Stimulated activated CD4-positive, alpha-beta T cell treated with anti-CD3 and anti-CD28 coated beads, Interleukin-4, amount 100 ng/mL, for 48 hours (primary cell): ENCODE results near the gene MFAP2.

ENCODE experiments used
- DNase-seq, 2 donors: peaks; one replicate each; pipeline ENCODE4 v3.0.0-alpha.2; 2020; ENCODE audit warnings: low read depth in 2 of 2

The MFAP2 gene

DNA sequence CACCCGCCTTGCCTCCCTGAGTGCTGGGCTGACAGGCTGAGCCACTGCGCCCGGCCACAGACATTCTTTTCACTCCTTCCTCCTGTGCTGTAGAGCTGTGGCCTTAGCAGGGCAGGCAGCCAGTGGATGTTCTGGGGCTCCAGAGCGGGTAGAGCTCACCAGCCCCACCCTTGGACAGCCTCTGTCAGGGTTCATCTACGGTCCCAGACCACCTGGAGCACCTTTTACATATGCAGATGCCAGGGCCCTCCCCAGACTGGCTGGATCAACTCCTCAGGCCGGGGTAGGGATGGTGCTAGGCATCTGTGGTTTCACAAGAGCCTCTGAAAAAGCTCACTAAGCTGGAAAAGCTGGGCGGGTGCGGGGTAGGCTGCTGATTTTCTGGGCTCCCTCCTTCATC lies 26.7 kb upstream of the MFAP2 start:
- no peak for DNase-seq

DNA sequence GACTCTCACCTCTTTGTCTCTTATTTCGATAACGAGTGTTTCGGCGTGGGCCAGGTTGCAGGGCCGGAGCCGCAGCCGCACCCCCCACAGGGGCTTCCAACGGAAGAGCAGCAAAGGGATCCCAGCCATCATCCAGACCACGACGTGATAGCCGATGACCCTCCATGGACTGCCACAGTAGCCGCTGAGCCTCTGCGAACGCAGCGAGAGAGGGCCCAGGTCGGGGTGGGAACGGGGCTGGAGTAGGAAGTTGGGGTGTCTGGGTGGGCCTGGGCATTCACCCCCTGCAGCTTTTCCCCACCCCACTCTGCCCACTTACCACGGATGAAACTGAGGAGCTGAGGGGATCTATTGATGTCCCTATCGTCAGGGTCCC lies 24.9 kb upstream of the MFAP2 start:
- DNase-seq = no peak

DNA sequence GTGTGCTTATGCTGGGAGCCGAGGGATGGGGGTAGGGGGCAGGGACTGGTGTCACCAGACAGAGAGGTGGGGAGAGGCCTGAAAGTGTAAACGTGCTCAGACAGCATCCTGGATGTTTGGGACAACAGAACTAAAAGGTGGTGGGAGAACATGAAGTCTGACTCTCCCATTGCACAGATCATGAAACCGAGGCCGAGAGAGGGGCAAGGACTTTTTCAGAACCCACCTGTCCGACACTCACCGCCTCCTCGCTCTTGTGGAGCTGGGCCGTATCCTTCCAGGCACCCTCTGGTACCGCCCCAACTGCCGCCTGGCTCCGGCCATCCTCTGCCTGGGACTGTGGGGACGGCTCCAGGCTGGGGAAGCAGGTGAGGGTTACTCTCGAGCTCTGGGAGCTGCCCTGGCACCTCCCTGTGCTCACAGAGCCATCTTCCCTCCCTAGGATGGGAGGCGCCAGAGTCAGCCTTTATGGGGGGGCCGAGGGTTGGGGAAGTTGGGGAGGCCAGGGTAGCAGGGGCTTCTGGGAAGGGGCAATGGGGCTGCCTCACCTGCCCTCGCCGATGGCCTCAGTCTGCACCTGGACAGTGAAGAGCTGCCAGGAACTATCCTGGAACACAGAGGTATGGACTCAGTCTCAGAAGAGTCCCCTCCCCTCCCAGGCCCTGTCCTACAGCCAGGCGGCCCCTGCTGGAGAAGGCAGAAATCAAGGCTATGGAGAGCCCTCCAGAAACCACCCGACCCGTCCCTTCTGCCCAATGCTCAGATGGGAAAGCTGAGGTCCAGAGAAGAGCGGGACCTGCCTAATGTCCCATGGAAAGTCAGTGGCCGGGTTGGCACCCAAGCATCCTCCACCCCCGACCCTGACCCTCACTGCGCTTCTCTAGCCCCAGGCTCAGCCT lies 24.3 kb upstream of the MFAP2 start:
- no peak for DNase-seq

DNA sequence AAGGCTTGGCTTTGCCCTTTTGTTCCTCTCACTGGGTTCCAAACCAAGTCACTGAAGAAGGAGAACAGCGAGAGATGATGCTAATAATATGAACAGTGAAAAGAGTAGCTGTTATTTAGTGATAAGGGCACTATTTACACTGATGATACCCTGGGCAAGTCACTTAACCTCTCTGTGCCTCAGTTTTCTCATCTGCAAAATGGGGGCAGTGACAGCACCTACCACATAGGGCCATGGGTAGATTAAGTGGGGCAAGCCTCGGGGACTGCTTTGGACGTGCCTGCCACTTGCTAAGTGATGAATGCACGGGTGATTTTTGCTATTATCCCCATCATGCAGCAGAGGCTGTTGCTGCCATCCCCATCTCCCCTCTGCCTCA lies 22.1 kb upstream of the MFAP2 start:
- no peak for DNase-seq

DNA sequence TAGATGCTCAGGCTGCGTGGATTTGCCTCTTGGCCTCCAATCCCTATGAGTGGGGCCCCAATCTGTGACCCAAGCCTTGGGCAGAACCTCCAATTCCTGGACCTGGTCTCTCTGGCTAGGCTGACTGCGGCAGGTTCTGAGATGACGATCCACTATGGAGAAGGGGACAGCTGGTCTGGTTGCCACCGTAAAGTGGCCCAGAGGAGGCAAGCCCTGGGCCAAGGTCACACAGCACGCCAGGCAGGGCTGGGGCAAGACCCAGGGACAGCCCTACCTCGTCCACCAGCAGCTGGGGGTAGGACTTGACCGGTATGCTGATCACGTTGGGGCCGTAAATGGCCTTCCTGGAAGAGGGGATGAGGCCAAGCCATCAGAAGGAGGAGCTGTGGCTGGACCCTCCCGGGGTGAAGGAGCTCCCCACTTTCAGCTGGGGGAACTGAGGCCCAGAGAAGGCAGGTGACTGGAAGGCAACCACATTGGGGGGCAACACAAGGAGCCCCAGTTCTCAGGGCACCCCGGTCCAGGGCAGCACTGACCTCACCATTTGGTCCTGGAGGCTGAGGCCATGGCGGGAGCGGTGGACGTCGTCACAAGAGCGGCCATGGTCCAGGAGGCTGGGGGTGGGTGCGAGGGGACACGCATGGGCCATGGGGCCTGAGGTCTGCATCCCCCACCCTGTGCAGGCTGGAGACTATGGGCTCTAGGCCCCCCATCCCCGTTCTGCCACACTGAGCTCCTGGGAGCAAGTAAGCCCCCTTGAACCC lies 21.5 kb upstream of the MFAP2 start:
- DNase-seq = no peak

DNA sequence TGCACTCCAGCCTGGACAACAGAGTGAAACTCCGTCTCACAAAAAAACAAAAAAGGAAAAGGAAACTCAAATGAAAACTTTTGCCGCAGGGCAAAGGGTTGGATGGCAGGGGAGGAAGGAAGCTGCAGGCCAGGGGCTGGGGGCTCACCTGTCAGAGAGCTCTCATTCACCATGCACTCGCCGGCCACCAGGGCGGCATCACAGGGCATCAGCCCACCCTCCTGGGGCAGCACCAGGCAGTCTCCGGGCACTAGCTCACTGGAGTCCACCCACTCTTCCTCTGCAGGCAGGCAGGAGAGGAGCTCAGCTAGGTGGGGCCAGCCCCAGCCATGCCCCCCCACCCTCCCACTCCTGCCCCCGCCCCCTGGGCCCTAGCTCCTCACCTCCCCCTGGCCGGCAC lies 19.4 kb upstream of the MFAP2 start:
- DNase-seq = no peak

DNA sequence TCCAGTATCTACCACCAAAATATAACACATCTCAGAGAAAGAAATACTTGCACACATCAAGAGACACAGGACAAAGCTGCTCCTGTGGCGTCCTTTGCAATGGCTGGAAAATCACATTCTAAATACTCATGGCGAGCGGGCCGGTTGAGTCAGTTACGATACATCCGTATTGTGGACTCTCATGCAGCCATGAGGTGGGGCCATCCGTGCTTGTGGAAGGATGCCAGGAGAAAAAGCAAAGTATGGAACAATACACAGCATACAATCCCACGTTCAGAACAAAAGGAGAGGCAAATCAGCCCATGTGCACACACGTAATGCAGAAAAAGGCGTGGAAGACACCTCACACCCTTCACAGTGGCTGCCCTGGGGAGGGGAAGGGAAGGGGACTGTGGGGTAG lies 18.2 kb upstream of the MFAP2 start:
- DNase-seq = no peak

DNA sequence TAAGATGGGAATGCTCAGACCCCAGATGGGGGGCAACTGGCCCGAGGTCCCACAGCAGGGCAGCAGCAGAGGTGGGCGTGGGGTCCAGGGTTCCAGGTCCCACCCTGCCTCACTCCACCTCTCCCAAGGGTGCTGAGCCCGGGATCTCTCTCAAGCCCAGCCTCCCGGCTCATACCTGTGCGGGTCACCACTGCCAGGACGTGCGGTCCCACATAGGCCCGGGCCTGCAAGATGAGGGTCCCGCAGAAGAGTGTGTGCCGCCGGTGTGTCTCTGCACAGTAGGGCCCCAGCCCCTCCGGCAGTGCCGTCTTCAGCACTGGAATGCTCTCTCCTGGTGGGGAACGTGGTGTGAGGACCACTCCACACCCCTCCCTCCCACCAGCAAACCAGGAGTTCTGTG lies 16.4 kb upstream of the MFAP2 start:
- DNase-seq = no peak

DNA sequence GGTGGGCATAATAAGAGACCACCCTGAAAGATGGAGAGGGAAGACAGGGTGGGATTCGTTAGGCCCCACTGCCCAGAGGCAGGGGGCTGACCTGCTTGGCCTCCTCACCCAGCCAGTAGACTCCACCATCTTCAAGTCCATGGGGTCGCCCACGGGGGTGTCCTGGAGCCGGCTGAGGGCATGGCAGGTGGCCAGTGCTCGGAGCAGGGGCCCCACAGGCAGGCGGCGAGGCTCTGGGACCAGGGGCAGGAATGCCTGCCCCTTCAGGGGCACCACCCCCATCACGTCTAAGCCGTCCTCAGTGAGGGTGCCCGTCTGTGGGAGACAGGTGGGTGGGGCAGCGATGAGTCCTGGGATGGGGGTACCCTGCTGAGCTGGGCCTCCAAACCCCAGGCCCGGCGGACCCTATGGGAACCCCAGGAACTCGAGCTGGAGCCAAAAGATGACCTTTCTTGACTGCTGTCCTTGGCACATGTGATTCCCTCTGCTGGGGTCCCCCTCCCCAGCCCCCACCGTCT lies 13.2 kb upstream of the MFAP2 start:
- no peak for DNase-seq

DNA sequence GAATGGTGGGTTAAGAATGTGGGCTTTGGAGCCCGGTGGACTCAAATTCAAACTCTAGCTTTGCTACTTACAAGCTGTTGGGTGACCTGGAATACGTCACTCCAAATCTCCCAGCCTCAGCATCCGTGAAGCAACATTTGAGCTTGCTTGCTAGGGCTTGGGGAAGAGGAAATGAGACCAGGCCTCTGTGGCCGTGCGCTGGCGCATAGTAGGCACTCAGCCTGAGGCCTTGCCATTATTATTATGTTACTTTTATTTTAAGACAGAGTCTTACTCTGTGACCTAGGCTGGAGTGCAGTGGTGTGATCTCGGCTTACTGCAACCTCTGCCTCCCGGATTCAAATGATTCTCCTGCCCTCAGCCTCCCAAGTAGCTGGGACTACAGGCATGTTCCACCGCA lies 12.3 kb upstream of the MFAP2 start:
- DNase-seq = no peak

DNA sequence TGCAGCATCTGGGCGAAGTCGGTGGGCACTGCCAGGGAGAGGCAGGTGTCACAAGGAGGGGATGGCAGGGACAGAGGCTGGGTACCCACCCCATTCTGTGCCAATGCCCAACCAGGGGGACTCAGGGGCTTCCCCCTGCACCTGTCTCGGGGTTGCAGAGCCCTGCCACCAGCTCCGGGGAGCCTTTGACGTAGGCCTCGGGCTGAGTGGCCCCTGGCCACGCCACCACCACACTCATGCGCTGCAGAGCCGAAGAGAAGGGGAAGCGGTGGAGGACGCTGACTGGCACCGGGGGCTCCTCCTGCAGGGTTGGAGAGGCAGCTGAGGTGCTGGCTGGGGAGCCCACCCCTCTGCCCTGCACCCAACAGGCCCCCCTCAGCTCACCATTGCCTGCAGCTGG lies 11.7 kb upstream of the MFAP2 start:
- no peak for DNase-seq

DNA sequence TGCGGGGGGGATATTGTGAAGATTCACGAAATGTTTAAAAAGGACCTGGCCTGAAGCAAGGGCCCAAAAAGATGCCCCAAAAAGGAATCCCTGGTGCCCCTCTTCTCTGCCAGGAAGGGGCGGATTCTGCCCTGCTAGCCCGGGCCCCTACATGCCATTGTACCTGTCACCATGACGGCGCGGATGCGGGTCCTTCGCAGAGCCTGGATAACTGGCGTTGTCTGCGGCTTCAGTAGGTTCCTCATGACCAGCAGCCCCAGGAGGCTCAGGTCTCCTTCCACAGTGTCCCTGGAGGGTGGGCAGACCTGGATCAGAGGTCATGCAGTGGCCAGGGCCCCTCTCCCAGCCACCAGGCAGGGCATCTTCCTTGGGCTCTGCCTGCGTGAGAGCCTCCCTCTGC lies 11.2 kb upstream of the MFAP2 start:
- DNase-seq = no peak

DNA sequence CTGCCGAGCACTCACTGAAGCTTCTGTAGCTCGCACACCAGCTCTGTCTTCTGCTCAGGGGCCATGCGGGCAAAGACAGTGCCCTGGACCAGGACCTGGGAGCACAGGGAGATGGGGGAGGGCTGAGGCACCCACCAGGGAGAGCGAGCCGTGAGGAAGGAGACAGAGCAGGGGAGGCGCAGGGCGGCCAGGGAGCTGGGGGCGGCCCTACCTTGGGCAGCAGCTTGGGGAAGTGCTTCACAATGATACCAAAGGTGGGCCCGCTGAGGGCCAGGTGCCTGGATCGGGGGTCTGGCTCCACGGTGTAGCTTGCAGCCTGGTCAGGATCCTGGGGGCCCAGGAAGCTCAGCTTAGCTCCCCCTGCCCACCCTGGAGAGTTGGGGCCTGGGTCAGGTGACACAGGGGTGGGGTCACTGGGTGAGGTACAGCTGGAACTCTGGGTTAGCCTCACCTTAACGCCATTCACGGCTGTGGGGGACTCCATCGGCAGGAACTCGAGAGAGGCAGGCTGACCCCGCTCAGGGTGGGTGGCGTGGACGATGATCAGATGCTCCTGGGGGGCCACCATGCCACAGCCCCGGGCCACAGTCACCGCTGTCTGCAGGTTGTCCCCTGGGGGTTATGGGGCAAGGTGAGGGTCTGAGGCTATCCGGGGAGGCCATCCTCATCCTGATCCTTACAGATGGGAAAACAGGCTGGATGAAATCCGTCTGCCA lies 9.4 kb upstream of the MFAP2 start:
- no peak for DNase-seq

DNA sequence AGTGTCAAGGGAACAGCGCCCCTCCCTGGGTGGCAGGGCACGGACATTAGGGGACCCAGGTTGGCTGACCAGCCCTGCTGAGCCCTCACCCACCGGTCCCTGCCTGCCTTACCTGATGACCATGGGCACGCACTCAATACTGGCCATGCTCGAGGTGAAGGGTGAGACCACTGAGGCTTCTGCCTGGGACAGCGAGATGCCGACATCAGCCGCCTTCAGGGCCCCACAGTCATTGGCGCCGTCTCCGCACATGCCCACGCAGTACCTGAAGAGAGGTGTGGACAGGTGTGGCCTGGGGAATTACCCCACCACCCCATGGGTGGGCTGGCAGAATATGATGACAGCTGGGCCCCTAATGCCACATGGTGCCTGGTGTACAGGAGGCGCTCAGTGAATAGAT lies 7.8 kb upstream of the MFAP2 start:
- DNase-seq = no peak

DNA sequence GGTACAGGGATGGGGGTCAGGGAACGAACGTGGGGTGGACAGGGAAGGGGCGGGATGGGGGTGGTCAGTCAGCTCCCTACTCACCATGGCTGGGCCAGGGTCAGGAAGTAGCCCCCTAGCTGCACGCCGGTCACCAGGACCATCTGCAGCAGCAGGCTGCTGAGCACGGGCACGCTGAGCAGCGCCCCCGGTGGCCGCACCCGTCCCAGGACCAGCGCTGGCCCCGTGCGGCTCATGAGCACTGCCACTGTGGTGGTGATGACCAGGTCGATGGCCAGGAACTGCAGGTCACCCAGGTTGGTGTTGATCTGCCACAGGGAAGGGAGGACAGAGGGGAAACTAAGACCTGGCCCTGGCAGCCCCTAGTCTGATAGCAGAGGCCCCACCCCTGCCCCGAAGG lies 6.5 kb upstream of the MFAP2 start:
- DNase-seq = no peak

DNA sequence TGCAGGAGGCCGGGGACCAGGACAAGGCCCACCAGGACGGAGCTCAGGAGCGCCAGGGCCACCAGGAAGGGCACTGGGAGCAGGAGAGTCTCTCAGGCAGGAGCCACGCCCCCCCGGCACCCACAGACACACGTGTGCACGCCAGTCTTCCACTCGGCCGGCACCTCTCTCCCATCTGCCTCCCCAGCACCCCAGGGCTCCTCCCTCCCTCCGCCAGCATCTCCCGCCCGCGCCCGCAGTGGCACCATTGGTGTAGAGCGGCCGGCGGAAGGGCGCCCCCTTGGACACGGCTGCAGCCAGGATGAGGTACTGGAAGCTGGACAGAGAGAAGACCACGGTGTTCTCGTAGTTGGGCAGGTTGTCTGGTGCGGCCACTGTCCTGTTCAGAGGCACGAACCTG lies 6.1 kb upstream of the MFAP2 start:
- DNase-seq = no peak

DNA sequence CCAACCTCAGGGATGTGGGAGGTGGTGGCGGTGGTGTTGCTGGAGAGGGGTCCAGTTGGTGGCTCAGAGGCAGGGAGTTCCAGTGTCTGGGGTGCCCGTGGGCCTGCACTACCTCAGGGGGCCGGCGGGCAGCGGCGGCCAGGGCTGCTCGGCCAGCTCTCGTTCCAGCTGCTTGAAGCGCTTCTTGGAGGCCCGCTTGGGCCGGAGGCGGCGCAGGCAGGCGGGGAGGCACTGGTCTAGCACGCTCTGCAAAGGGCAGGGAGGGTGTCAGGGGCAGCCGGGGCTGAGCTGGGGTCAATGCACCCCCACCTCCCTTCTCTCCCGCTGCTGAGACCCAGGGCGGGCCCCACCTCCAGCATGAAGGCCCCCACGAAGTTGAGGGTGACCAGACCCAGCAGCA lies 5.7 kb upstream of the MFAP2 start:
- DNase-seq = no peak

DNA sequence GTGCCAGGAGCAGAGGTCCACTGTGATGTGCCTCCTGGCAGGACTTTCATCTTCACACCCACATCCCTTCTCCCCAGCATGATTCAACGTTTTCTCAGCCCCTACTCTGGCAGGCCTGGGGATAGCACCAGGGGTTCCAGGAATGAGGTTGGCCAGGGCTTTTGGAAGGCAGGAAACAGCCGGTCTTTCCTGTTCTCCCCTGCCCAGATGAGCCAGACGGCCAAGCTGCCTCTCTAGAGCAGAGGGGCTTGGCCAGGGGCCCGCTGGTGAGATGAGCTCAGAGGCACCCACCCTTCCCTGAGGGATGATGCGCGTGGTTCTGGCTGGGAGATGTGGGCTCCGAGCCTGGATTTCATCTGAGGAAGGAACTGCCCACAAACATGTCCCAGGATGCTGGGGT lies 4.3 kb upstream of the MFAP2 start:
- DNase-seq = no peak

DNA sequence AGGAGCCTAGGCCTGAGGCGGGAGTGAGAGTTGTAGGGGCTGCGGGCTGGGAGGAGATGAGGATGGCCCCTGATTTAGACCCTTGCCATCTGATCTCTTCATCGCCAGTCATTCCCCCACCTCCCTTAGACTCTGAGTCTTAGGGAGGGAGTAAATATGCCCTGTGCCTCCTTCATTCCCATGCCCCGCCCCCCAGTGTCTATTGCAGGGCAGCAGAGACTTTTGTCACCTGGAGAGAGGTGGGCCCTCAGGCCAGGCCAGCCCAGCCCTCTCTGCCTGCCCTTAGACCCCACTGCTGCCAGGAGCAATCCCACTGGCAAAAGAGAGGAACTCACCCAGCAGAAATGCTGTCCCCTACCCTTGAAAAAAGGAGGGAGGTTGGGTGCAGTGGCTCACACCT lies 3.2 kb upstream of the MFAP2 start:
- no peak for DNase-seq

DNA sequence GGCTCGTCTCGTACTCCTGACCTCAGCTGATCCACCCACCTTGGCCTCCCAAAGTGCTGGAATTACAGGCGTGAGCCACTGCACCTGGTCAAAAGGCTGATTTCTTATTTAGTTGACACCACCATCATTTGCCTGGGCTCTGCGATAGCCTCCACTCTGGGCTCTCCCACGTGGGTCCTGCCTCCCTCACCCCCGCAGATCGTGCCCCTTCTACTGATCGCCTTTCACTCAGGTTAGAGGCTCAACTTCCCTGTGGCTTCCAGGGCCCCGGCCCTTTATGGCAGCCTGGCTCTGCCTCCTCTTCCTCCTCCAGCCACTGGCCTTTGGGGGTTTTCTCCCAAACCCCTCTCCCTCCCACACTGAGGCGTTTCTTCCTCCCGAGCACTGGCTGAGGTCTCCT lies 2.5 kb upstream of the MFAP2 start:
- no peak for DNase-seq

DNA sequence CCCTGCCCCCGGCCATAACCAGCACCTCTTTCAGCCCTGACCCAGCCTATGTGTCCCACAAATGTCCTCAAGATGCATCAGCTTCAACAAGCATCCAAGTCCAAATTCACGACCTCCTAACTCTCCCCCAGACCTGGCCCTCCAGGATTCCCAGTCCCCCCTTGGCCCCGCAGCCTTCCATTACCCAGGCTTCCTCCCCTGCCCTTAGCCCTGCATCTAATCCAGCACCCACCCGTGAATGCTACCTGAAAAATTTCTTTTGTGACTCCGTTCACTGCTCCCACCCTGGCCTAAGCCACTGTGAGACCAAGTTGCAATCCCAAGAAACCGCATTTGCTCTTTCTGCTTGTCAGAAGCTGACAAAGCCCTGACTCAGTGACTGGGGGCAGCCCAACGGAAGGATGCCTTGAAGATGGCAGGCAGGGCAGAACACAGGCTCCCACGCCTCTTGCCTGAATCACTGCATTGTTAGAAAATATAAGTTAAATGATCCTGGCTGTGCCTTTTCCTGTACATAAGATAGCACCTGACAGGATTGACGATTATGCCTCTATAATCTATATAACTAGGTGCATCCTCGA lies 939 bp upstream of the MFAP2 start:
- no peak for DNase-seq
